GM18526 (cell line): ENCODE results near the gene DIPK1A.

Experiments used
- POLR2A ChIP-seq: IDR thresholded peaks from 3 replicates; pipeline ENCODE4 v1.6.1; 2011; ENCODE audit not compliant: insufficient read length; ENCODE audit errors: extremely low read depth

Gene DIPK1A

GRCh38 chr1:92990828-92991227 lies 29.6 kb upstream of the DIPK1A start:
- no peak for TF ChIP-seq POLR2A

DNA sequence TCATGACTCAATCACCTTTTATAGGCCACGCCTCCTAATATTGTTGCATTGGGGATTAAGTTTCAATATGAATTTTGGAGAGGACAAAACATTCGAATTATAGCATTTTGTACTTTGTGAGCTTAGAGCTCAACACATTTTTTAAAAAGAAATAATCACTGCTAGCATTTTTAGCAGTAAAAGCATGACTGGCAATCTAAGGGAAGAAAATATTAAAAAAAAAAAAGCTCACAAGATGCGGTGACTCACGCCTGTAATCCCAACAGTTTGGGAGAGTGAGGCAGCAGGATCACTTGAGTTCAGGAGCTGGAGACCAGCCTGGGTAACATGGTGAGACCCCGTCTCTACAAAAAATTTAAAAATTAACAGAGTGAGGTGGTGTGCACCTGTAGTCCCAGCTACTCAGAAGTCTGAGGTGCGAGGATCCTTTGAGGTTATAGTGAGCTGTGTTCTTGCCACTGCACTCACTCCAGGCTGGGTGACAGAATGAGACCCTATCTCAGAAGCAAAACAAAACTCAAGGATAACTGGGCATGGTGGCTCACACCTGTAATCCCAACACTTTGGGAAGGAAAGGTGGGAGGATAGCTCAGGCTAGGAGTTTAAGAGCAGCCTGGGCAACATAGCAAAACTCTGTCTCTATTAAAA lies 28.8 kb upstream of the DIPK1A start:
- TF ChIP-seq POLR2A: no peak

GRCh38 chr1:92989253-92989652 lies 28.0 kb upstream of the DIPK1A start:
- TF ChIP-seq POLR2A: no peak

- TF ChIP-seq POLR2A: no peak
Observed at GRCh38 chr1:92987462-92987861, 26.2 kb upstream of the DIPK1A start.

GRCh38 chr1:92985101-92985500 lies 23.8 kb upstream of the DIPK1A start:
- TF ChIP-seq POLR2A: no peak

- no peak for TF ChIP-seq POLR2A
Observed at GRCh38 chr1:92980732-92981647, 19.7 kb upstream of the DIPK1A start.

- TF ChIP-seq POLR2A: no peak
Observed at GRCh38 chr1:92975551-92976232, 14.4 kb upstream of the DIPK1A start.

DNA sequence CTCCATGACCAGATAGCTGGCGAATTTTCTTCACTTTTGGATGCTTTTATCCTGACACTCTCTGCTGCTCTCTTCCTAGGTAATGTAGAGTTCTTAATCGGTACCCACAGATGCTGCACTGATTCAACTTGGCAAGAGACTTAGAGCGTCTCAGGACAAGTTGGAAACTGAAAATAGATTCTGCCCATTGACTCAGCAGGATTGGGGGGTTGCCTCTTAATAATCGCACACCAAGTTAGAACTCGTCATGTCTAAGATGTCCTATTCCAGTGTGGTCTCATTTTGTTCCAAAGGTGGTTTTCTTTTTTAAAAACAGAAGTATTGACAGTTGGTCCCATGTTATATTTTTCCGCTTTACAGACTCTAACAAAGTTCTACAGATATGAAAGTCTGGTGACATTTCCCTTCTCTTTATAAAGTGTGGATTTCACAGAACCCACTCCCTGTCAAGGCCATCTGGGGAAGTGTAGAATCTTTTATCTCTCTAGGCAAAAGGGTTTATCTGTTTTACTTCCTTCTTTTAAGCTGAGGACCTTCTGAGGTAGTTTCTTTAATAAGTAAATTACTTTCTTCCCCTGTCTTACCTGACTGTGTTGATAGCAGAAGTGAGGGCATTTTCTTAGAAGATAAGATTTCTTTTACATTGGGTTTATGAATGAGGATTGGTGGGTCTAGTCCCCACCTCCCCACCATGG lies 12.1 kb upstream of the DIPK1A start:
- no peak for TF ChIP-seq POLR2A

DNA sequence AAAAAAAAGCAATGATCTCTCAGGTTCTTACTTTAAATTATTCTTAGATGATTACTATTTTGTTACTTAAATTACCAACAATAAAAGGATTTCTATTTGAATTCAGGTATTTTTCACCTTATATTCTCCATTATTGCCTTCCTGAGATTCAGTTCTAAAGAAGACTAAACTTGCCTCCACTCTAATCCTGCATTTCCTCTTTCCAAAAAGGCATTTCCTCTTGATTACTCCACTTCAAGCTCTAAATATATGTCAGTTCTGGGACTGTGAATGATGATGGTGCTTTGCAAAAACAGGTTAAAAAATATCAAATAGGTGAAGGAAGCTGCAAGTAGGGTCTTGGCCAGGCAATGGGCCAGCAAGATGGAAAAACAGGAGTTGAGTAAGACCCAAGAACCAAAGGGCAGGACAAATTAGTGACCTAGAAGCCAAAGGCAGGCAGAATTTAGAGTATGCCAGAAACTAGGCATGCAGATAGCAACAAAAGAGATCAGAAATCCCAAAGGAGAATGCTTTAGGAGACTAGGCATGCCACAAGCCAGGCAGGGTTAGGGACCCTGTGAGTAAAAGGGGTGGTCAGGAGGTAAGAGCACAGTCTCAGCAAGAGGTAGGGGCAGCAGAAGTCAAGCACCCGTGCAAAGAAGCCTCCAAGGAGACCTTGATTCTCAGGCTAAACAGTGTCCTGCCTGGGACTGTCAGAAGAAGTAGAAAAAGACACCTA lies 11.3 kb upstream of the DIPK1A start:
- no peak for TF ChIP-seq POLR2A

- TF ChIP-seq POLR2A: no peak
Observed at GRCh38 chr1:92970990-92971689, 9.9 kb upstream of the DIPK1A start.

DNA sequence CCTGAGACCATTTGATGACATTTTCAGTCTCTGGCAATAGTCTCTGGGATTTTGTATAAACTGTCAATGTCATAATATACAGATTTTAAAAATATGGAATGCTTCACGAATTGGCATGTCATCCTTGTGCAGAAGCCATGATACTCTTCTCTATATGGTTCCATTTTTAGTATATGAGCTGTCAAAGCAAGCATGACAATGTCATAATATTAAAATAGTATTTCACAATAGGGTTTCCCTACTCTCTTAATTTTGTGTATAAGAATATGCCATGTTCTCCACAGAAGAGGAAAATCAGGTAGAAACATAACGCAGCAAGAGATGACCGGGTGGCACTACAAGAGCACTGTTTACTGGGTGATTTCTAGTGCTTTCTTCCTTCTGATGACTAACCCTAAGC lies 8.3 kb upstream of the DIPK1A start:
- no peak for TF ChIP-seq POLR2A

DNA sequence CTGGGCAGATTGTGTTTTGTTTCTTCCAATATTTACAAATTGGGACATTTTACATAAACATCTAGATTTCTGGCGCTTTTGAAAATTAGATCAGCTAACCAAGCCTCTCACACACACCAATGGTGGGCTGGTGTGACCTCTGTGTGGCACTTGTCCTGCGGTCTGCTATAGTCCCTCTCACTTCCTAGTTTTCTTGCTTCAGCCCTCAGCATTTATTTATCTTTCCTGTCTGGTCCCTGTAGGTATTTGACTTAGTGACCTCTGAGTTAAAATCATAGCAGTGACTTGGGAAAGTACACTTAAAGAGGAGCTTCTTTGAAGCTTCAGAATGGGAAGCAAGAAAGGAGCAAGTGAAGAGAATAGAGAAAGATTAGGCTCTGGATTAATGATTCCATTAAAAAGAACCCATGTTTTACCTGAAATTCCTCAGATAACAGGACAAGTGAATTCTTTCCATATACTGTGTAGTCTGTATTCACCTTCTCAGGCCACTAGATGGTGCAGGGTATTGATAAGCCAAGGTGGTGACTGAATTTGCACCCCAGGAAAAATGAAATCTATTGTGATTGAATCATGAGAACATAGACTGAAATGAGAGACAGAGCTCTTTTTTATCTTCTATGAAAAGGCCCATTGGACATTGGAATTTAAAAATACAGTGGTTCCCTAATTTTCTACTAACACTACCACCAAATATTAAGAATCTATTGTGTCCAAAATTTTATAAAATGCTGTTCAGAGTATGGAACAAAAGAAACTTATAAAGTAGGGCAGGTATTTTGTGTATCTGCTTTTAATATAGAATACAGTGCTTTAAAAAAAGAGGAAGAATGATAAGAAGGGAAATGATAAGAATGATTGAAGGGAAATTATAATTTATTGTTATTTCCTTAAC lies 7.1 kb upstream of the DIPK1A start:
- TF ChIP-seq POLR2A: no peak

GRCh38 chr1:92964998-92965397 lies 3.7 kb upstream of the DIPK1A start:
- TF ChIP-seq POLR2A: no peak
